OCI-LY7 (cell line): ENCODE data around the gene GAREM1. TPM values are rescaled to one million over a fixed set of nuclear protein-coding genes. Genes with fewer than 3 reads are reported as not detected.

Source experiments
- BruUV-seq: library from RNA; stranded (reverse); fragments of 400-500 nt; replicated peaks from 2 replicates; lab custom pipeline; 2021; lab: Mats Ljungman, UMichigan
- CTCF ChIA-PET: fragments of 300-600 bp; sonication (Branson Sonifier 250); formaldehyde crosslinking; loops from one replicate; lab custom pipeline; 2022; ENCODE audit warnings: antibody characterized with exemption; ENCODE audit not compliant: unreplicated experiment; lab: Charles Lee
- POLR2A ChIA-PET: fragments of 300-600 bp; sonication (Branson Sonifier 250); formaldehyde crosslinking; loops from one replicate; lab custom pipeline; 2022; ENCODE audit warnings: antibody characterized with exemption; lab: Charles Lee
- DNase-seq: peaks from one replicate; pipeline ENCODE4 v3.0.0-alpha.2; 2015; ENCODE audit warnings: low spot score
- H2AFZ ChIP-seq: fragments of 200-600 bp; sonication (generic), shearing (Covaris generic); 2 replicates; pipeline ENCODE4 v1.6.1; 2014; ENCODE audit warnings: mild to moderate bottlenecking, antibody characterized with exemption, low read length, moderate library complexity
- H3K27ac ChIP-seq: fragments of 200-600 bp; sonication (generic); 2 replicates; pipeline ENCODE4 v1.5.1; 2014; ENCODE audit warnings: mixed run types, low read depth, mild to moderate bottlenecking, moderate library complexity, low read length, inconsistent platforms; ENCODE audit not compliant: poor library complexity, severe bottlenecking
- H3K36me3 ChIP-seq: fragments of 200-600 bp; sonication (generic); 2 replicates; pipeline ENCODE4 v1.6.1; 2014; ENCODE audit warnings: mild to moderate bottlenecking, antibody characterized with exemption, low read length, moderate library complexity, mixed read lengths; ENCODE audit not compliant: insufficient read depth
- H3K4me1 ChIP-seq: fragments of 200-600 bp; sonication (generic); 2 replicates; pipeline ENCODE4 v1.5.1; 2014; ENCODE audit warnings: mild to moderate bottlenecking, low read length; ENCODE audit not compliant: insufficient read depth, poor library complexity, severe bottlenecking
- H3K4me2 ChIP-seq: fragments of 200-600 bp; sonication (generic); 2 replicates; pipeline ENCODE4 v1.6.1; 2014; ENCODE audit warnings: mild to moderate bottlenecking, low read length
- H3K4me3 ChIP-seq: fragments of 200-600 bp; sonication (generic); 2 replicates; pipeline ENCODE4 v1.5.1; 2014; ENCODE audit warnings: mild to moderate bottlenecking, low read depth, low read length; ENCODE audit not compliant: poor library complexity, severe bottlenecking
- H3K79me2 ChIP-seq: fragments of 200-600 bp; sonication (generic); 2 replicates; pipeline ENCODE4 v1.6.1; 2016; ENCODE audit warnings: low read depth, mild to moderate bottlenecking, low read length, moderate library complexity, mixed read lengths; ENCODE audit not compliant: insufficient read depth
- H3K9me2 ChIP-seq: fragments of 200-600 bp; sonication (generic); 2 replicates; pipeline ENCODE4 v1.6.1; 2016; ENCODE audit warnings: mild to moderate bottlenecking, low read length, mixed read lengths; ENCODE audit not compliant: insufficient read depth
- H3K9me3 ChIP-seq: fragments of 200-600 bp; sonication (generic); 2 replicates; pipeline ENCODE4 v1.6.1; 2014; ENCODE audit warnings: mild to moderate bottlenecking, mixed run types, low read length, mixed read lengths
- H4K20me1 ChIP-seq: fragments of 200-600 bp; sonication (generic); 2 replicates; pipeline ENCODE4 v1.6.1; 2014; ENCODE audit warnings: mild to moderate bottlenecking, antibody characterized with exemption, low read length, moderate library complexity, mixed read lengths; ENCODE audit not compliant: insufficient read depth
- CTCF ChIP-seq: fragments of 200-600 bp; sonication (generic); conservative IDR thresholded peaks from 2 replicates; pipeline ENCODE4 v1.5.1; 2014; ENCODE audit warnings: mild to moderate bottlenecking, antibody characterized with exemption, low read length, moderate library complexity, mixed read lengths
- EZH2phosphoT487 ChIP-seq: fragments of 200-600 bp; sonication (generic); IDR thresholded peaks from 2 replicates; pipeline ENCODE4 v1.6.1; 2018; ENCODE audit warnings: low read depth, borderline replicate concordance, mild to moderate bottlenecking, mixed run types, antibody characterized with exemption, low read length, moderate library complexity, mixed read lengths
- intact Hi-C: fragments of 100-400 bp; cut with micrococcal nuclease; formaldehyde crosslinking; loops from one replicate; pipeline ENCODE4 v1.10.0; 2022; ENCODE audit not compliant: unreplicated experiment
- total RNA-seq, 2 experiments: library from RNA; depleted of rRNA in 1 of 2; stranded (reverse); fragments of >200 nt in 1 of 2; shearing (Covaris generic) in 1 of 2; gene quantifications; 2 replicates each; pipeline ENCODE4 v1.2.3, GENCODE V29; 2014 to 2022

Gene GAREM1
- total RNA-seq, 2 experiments from 2014 or later, result 1.0 to 2.7 TPM

DNA sequence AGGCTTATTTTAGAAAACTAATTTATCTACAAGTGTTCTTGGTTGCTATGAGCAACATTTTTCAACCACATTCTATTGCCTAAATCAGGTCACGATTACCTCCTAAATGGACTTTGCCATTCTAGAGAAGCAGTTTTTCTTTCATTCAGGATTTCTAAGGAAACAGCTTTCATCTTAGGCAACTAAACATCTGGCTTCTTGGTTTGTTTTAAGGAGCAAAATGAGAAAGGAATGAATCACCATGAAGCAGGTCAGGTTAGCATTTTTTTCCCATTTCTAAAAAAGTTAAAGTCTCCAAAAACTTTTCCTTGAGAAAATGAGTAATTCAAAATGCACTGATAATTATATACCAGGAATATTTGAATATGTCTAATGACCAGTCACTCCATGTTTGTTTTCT is 114.8 kb downstream of the GAREM1 start:
- Histone ChIP-seq H3K4me1 (no peaks in the 10 kb centered on the region), H3K4me3 (no peak overlapping the region), H3K4me2 (no peak overlapping the region), H2AFZ (no peak overlapping the region), H3K79me2 (no peaks in the 10 kb centered on the region), H3K36me3 (no peaks in the 10 kb centered on the region), H3K9me3 (no peaks in the 10 kb centered on the region), H4K20me1 (no peaks in the 10 kb centered on the region), H3K9me2 (no peaks in the 10 kb centered on the region), H3K27ac (no peak overlapping the region)
- TF ChIP-seq CTCF (no peak), EZH2phosphoT487 (no peak)
- BruUV-seq, result no TSS peak
- no peak for DNase-seq
- POLR2A ChIA-PET, result no interaction called here
- intact Hi-C loops, result no loop called here
- CTCF ChIA-PET, result no interaction called here

DNA sequence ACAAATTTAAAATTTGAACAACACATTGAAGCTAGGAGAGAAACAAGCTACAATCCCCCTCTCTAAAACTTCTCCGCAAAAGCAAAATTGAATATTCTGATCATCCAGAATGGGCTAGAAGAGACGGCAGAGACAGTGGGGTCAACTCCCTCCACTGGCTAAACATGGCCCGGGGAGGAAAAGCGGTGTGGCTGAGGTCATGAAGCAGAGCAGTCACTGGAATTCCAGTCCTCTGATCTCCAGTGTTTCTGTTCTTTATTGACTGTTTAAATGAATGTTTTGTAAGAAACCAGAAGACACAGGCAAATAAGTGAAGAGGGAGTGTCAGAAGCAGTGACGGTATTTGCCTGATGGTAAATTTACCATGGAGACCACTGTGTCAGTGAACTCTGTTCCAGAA is 116.2 kb downstream of the GAREM1 start:
- no peak overlapping the region for H3K27ac ChIP-seq
- TF ChIP-seq EZH2phosphoT487, result no peak
- TF ChIP-seq CTCF, result no peak
- H3K4me2 ChIP-seq, result no peak overlapping the region
- DNase-seq, result no peak
- H3K4me3 ChIP-seq, result no peak overlapping the region
- no peaks in the 10 kb centered on the region for H4K20me1 ChIP-seq
- BruUV-seq, result no TSS peak
- ChIA-PET CTCF (no interaction called here), POLR2A (no interaction called here)
- H3K9me2 ChIP-seq, result no peaks in the 10 kb centered on the region
- H3K36me3 ChIP-seq, result no peaks in the 10 kb centered on the region
- no peaks in the 10 kb centered on the region for H3K4me1 ChIP-seq
- no peaks in the 10 kb centered on the region for H3K9me3 ChIP-seq
- H2AFZ ChIP-seq, result no peak overlapping the region
- H3K79me2 ChIP-seq, result no peaks in the 10 kb centered on the region
- intact Hi-C loops, result no loop called here

GRCh38 chr18:32353257-32353656 is 117.4 kb downstream of the GAREM1 start:
- Histone ChIP-seq H3K9me3 (no peaks in the 10 kb centered on the region), H3K4me1 (no peaks in the 10 kb centered on the region), H4K20me1 (no peaks in the 10 kb centered on the region), H3K36me3 (no peaks in the 10 kb centered on the region), H2AFZ (no peak overlapping the region), H3K27ac (no peak overlapping the region), H3K79me2 (no peaks in the 10 kb centered on the region), H3K4me2 (no peak overlapping the region), H3K4me3 (no peak overlapping the region), H3K9me2 (no peaks in the 10 kb centered on the region)
- BruUV-seq, result no TSS peak
- CTCF ChIA-PET, result no interaction called here
- no peak for TF ChIP-seq CTCF
- no peak for TF ChIP-seq EZH2phosphoT487
- POLR2A ChIA-PET, result no interaction called here
- DNase-seq, result no peak
- intact Hi-C loops, result no loop called here
